ENCODE data around the gene SLC6A19. TPM values are rescaled to one million over a fixed set of nuclear protein-coding genes. Genes with fewer than 3 reads are reported as not detected.

SLC6A19 gene
- total and polyA plus RNA-seq, 12 donors: 0.11 TPM; not detected in 11

GRCh38 chr5:1181451-1182359 lies 19.7 kb upstream of the SLC6A19 start:
- DNase-seq: no peak
- no peak for TF ChIP-seq CTCF (IDR thresholded peaks at IDR 0.05)
- intact Hi-C loops (cut with DNase I): no loop called here
- Histone ChIP-seq H3K27me3 (peaks cover 0 to 18% (median 0%) of the 10 kb centered on the region in 7 donors), H3K36me3 (no peaks in the 10 kb centered on the region), H3K4me1 (peaks cover 0 to 23% (median 4%) of the 10 kb centered on the region in 9 donors), H3K9me3 (no peaks in the 10 kb centered on the region), H3K4me3 (no peak overlapping the region), H3K27ac (no peak overlapping the region)
- 70 to 80% methylated on average over 27 of the region's 27 CpGs for WGBS, 2 donors
- ATAC-seq: peak in 1 of 8 donors; percentile 11

GRCh38 chr5:1182360-1182632 lies 19.1 kb upstream of the SLC6A19 start:
- H3K27ac ChIP-seq: no peak overlapping the region
- intact Hi-C loops (cut with DNase I): no loop called here
- no peak overlapping the region for H3K4me3 ChIP-seq
- DNase-seq (no peak), ATAC-seq (peak in 1 of 8 donors; percentile 15)
- H3K9me3 ChIP-seq: no peaks in the 10 kb centered on the region
- no peak for TF ChIP-seq CTCF (IDR thresholded peaks at IDR 0.05)
- peaks cover 0 to 23% (median 4%) of the 10 kb centered on the region in 9 donors for H3K4me1 ChIP-seq
- H3K27me3 ChIP-seq: peaks cover 0 to 24% (median 4%) of the 10 kb centered on the region in 7 donors
- 76 to 98% methylated on average over 6 to 7 of the region's 7 CpGs for WGBS, 2 donors
- no peaks in the 10 kb centered on the region for H3K36me3 ChIP-seq

- TF ChIP-seq CTCF (IDR thresholded peaks at IDR 0.05): no peak
- intact Hi-C loops (cut with DNase I): no loop called here
- 45 to 46% methylated on average over 31 of the region's 31 CpGs for WGBS, 2 donors
- DNase-seq: no peak
- no peaks in the 10 kb centered on the region for H3K36me3 ChIP-seq
- peak; percentile 31 to 66 (median 46) for ATAC-seq
- peaks cover 0 to 29% (median 9%) of the 10 kb centered on the region in 7 donors for H3K27me3 ChIP-seq
- peaks cover 0 to 23% (median 4%) of the 10 kb centered on the region in 9 donors for H3K4me1 ChIP-seq
- H3K4me3 ChIP-seq: no peak overlapping the region
- H3K27ac ChIP-seq: peak overlapping the region in 7 of 10 donors; percentile 30 to 62 (median 39)
- H3K9me3 ChIP-seq: no peaks in the 10 kb centered on the region
These were observed 18.6 kb upstream of the SLC6A19 start for GRCh38 chr5:1182633-1183423.

GRCh38 chr5:1183424-1184162 lies 17.8 kb upstream of the SLC6A19 start:
- H3K36me3 ChIP-seq: no peaks in the 10 kb centered on the region
- peak overlapping the region in 2 of 10 donors; percentile 30 to 62 for H3K27ac ChIP-seq
- 70 to 78% methylated on average over 18 of the region's 18 CpGs for WGBS, 2 donors
- peaks cover 0 to 30% (median 15%) of the 10 kb centered on the region in 7 donors for H3K27me3 ChIP-seq
- peaks cover 0 to 23% (median 4%) of the 10 kb centered on the region in 9 donors for H3K4me1 ChIP-seq
- intact Hi-C loops (cut with DNase I): no loop called here
- TF ChIP-seq CTCF (IDR thresholded peaks at IDR 0.05): no peak
- ATAC-seq (peak in 5 of 8 donors; percentile 2 to 20 (median 8)), DNase-seq (no peak)
- no peak overlapping the region for H3K4me3 ChIP-seq
- H3K9me3 ChIP-seq: no peaks in the 10 kb centered on the region
